Keratinocyte (primary cell): ENCODE data around the gene GAREM1. TPM values are rescaled to one million over a fixed set of nuclear protein-coding genes. Genes with fewer than 3 reads are reported as not detected.

ENCODE experiments used
- DNase-seq: peaks from one replicate; pipeline ENCODE4 v3.0.0-alpha.2; 2011; ENCODE audit warnings: low read depth, missing footprints, low spot score
- FAIRE-seq: peaks from 2 replicates; lab custom pipeline; 2011; peaks lifted over from hg19 to GRCh38; lab: Jason Lieb, UNC
- H2AFZ ChIP-seq: 2 replicates; pipeline ENCODE4 v1.6.0; 2012; ENCODE audit warnings: low read length, control low read depth, inconsistent platforms; ENCODE audit not compliant: control insufficient read depth
- H3K27ac ChIP-seq: 2 replicates; pipeline ENCODE4 v1.5.1; 2011; ENCODE audit warnings: low read length; ENCODE audit not compliant: control insufficient read depth, insufficient read depth
- H3K27me3 ChIP-seq: 3 replicates; pipeline ENCODE4 v1.6.0; 2011; ENCODE audit warnings: low read length; ENCODE audit not compliant: control insufficient read depth, insufficient read depth; ENCODE audit errors: extremely low read depth
- H3K36me3 ChIP-seq, 2 experiments: 2 replicates in 1 of 2; 3 replicates in 1 of 2; pipeline ENCODE4 v1.5.1; 2011; ENCODE audit warnings: low read length in 2 of 2, mild to moderate bottlenecking in 1 of 2; ENCODE audit not compliant: control insufficient read depth in 2 of 2, insufficient read depth in 2 of 2; ENCODE audit errors: extremely low read depth in 1 of 2
- H3K4me1 ChIP-seq: 3 replicates; pipeline ENCODE4 v1.5.1; 2011; ENCODE audit warnings: low read length; ENCODE audit not compliant: control insufficient read depth, insufficient read depth; ENCODE audit errors: extremely low read depth
- H3K4me2 ChIP-seq: 3 replicates; pipeline ENCODE4 v1.6.0; 2011; ENCODE audit warnings: low read depth, low read length; ENCODE audit not compliant: control insufficient read depth, insufficient read depth; ENCODE audit errors: extremely low read depth
- H3K4me3 ChIP-seq, 3 experiments: fragments of 200-600 bp in 1 of 3; sonication (generic) in 1 of 3; 2 replicates in 2 of 3; 3 replicates in 1 of 3; pipeline ENCODE4 v1.5.1; 2011 to 2016; ENCODE audit warnings: low read length in 3 of 3, mild to moderate bottlenecking in 3 of 3, control low read depth in 2 of 3, inconsistent platforms in 1 of 3, low read depth in 1 of 3, mixed read lengths in 1 of 3, mixed run types in 1 of 3, moderate library complexity in 1 of 3; ENCODE audit not compliant: control insufficient read depth in 2 of 3, insufficient read depth in 2 of 3; ENCODE audit errors: extremely low read depth in 1 of 3
- H3K79me2 ChIP-seq: 2 replicates; pipeline ENCODE4 v1.6.0; 2012; ENCODE audit warnings: low read length; ENCODE audit not compliant: control insufficient read depth, insufficient read depth
- H3K9ac ChIP-seq: 3 replicates; pipeline ENCODE4 v1.6.0; 2011; ENCODE audit warnings: low read length; ENCODE audit not compliant: control insufficient read depth, insufficient read depth; ENCODE audit errors: extremely low read depth
- H3K9me1 ChIP-seq: 3 replicates; pipeline ENCODE4 v1.6.0; 2011; ENCODE audit warnings: low read length; ENCODE audit not compliant: control insufficient read depth, insufficient read depth; ENCODE audit errors: extremely low read depth
- H3K9me3 ChIP-seq: 2 replicates; pipeline ENCODE4 v1.5.1; 2012; ENCODE audit warnings: low read depth, low read length; ENCODE audit not compliant: control insufficient read depth
- H4K20me1 ChIP-seq: 3 replicates; pipeline ENCODE4 v1.6.0; 2011; ENCODE audit warnings: low read length; ENCODE audit not compliant: control insufficient read depth, insufficient read depth; ENCODE audit errors: extremely low read depth
- CTCF ChIP-seq, 3 experiments: IDR thresholded peaks in 1 of 3; conservative IDR thresholded peaks in 1 of 3; optimal IDR thresholded peaks in 1 of 3; 2 replicates in 2 of 3; 3 replicates in 1 of 3; pipeline versions ENCODE3 to v1.5.1; 2011; ENCODE audit warnings: low read length in 3 of 3, mild to moderate bottlenecking in 3 of 3, moderate library complexity in 2 of 3, control low read depth in 1 of 3, inconsistent platforms in 1 of 3; ENCODE audit not compliant: insufficient read depth in 2 of 3; ENCODE audit errors: extremely low read depth in 1 of 3
- EZH2 ChIP-seq: IDR thresholded peaks from one replicate; pipeline ENCODE4 v1.6.1; 2012; ENCODE audit warnings: inconsistent platforms, mild to moderate bottlenecking, low read length, moderate library complexity
- dilution Hi-C: fragments of 300-500 bp; cut with MboI; formaldehyde crosslinking; loops from one replicate; pipeline ENCODE4 v1.7.0; 2020; ENCODE audit warnings: low sequenced_read_pairs; ENCODE audit not compliant: extremely low pct_ligation_motif_present
- polyA plus RNA-seq, 5 experiments: library from polyadenylated mRNA; depleted of rRNA in 3 of 5; stranded (reverse) in 3 of 5; stranded (forward) in 1 of 5; unstranded in 1 of 5; fragments of >200 nt; gene quantifications; 1 replicate in 1 of 5; 2 replicates in 3 of 5; 3 replicates in 1 of 5; pipeline versions ENCODE4 v1.2.1 to v1.2.3, GENCODE V29; 2011 to 2012; ENCODE audit warnings: missing spikeins in 2 of 5, low read depth in 1 of 5, low replicate concordance in 1 of 5

The GAREM1 gene
- polyA plus RNA-seq, 1 donor (not counting 4 experiments of a cell fraction or from before 2014, with no cell fraction given), result 3.8 TPM

- TF ChIP-seq CTCF (optimal IDR thresholded peaks at IDR 0.05 in 1 of 3, IDR thresholded peaks at IDR 0.05 in 1 of 3, conservative IDR thresholded peaks at IDR 0.05 in 1 of 3; ENCODE audit: extremely low read depth in 1 of 3, insufficient read depth in 2 of 3, low read length in 3 of 3), result no peak
- no peak for TF ChIP-seq EZH2
- no peak overlapping the region for H3K27ac ChIP-seq
- no peak overlapping the region for H2AFZ ChIP-seq
- H3K4me3 ChIP-seq, result no peak overlapping the region
- H3K9me3 ChIP-seq, result no peaks in the 10 kb centered on the region
- H3K9me1 ChIP-seq, result no peaks in the 10 kb centered on the region
- DNase-seq (no peak), FAIRE-seq (no peak)
- no peaks in the 10 kb centered on the region for H3K4me1 ChIP-seq
- H4K20me1 ChIP-seq, result no peaks in the 10 kb centered on the region
- no peak overlapping the region for H3K9ac ChIP-seq
- no peaks in the 10 kb centered on the region for H3K27me3 ChIP-seq
- H3K4me2 ChIP-seq, result no peak overlapping the region
- no peaks in the 10 kb centered on the region for H3K36me3 ChIP-seq
- no peaks in the 10 kb centered on the region for H3K79me2 ChIP-seq
- dilution Hi-C loops, result no loop called here
These were observed 109.9 kb downstream of the GAREM1 start for GRCh38 chr18:32360682-32361345.

- no peaks in the 10 kb centered on the region for H3K36me3 ChIP-seq
- H3K4me2 ChIP-seq, result no peak overlapping the region
- dilution Hi-C loops, result no loop called here
- H3K9me3 ChIP-seq, result no peaks in the 10 kb centered on the region
- no peak overlapping the region for H3K4me3 ChIP-seq
- DNase-seq (no peak), FAIRE-seq (no peak)
- H3K79me2 ChIP-seq, result no peaks in the 10 kb centered on the region
- no peaks in the 10 kb centered on the region for H3K27me3 ChIP-seq
- H3K4me1 ChIP-seq, result no peaks in the 10 kb centered on the region
- H3K27ac ChIP-seq, result no peak overlapping the region
- H4K20me1 ChIP-seq, result no peaks in the 10 kb centered on the region
- H2AFZ ChIP-seq, result no peak overlapping the region
- H3K9me1 ChIP-seq, result no peaks in the 10 kb centered on the region
- TF ChIP-seq CTCF (optimal IDR thresholded peaks at IDR 0.05 in 1 of 3, IDR thresholded peaks at IDR 0.05 in 1 of 3, conservative IDR thresholded peaks at IDR 0.05 in 1 of 3; ENCODE audit: extremely low read depth in 1 of 3, insufficient read depth in 2 of 3, low read length in 3 of 3) (no peak), EZH2 (no peak)
- H3K9ac ChIP-seq, result no peak overlapping the region
These were observed 112.2 kb downstream of the GAREM1 start for GRCh38 chr18:32358529-32358928.
